Fibroblast of pulmonary artery (primary cell): ENCODE data around the gene TMEM174.

Experiments used
- DNase-seq: peaks from one replicate; pipeline ENCODE4 v3.0.0-alpha.2; 2010; ENCODE audit warnings: low read depth
- H3K4me3 ChIP-seq: replicated peaks from 2 replicates; pipeline ENCODE4 v1.5.1; 2011; ENCODE audit warnings: low read depth, mild to moderate bottlenecking, control low read depth, low read length, moderate library complexity
- TF ChIP-seq, protein P1 (sequence below): IDR thresholded peaks from 2 replicates; pipeline ENCODE4 v1.5.1; 2011; ENCODE audit warnings: mild to moderate bottlenecking, control low read depth, low read length, inconsistent platforms; ENCODE audit errors: missing control alignments

The TMEM174 gene

DNA sequence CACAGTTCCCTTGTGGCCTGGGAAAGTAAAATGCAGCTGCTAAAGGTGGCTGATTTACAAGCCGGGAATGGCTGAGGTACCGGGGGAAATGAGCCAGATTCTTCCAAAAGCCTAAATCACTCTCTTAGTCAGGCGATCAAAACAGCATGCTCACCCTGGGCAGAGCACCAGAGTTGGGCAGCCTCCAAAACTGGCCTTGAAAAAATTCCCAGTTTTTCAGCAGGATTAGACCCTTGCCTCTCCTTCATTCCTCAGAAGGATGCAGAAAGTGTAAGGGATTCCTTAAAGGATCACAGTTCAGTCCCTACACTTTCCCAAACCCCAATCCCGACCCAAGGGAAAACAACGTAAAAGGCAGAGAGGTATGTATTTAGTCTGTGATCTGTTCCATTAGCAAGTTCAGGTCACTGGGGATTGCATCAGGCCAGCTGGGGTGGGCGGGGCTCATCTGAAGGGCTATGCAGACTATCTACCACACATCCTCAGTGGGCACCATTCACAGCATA lies 16.9 kb downstream of the TMEM174 start:
- no peak overlapping the region for H3K4me3 ChIP-seq
- peak; percentile 18 for DNase-seq
- TF ChIP-seq, protein P1, sequence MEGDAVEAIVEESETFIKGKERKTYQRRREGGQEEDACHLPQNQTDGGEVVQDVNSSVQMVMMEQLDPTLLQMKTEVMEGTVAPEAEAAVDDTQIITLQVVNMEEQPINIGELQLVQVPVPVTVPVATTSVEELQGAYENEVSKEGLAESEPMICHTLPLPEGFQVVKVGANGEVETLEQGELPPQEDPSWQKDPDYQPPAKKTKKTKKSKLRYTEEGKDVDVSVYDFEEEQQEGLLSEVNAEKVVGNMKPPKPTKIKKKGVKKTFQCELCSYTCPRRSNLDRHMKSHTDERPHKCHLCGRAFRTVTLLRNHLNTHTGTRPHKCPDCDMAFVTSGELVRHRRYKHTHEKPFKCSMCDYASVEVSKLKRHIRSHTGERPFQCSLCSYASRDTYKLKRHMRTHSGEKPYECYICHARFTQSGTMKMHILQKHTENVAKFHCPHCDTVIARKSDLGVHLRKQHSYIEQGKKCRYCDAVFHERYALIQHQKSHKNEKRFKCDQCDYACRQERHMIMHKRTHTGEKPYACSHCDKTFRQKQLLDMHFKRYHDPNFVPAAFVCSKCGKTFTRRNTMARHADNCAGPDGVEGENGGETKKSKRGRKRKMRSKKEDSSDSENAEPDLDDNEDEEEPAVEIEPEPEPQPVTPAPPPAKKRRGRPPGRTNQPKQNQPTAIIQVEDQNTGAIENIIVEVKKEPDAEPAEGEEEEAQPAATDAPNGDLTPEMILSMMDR: no peak

DNA sequence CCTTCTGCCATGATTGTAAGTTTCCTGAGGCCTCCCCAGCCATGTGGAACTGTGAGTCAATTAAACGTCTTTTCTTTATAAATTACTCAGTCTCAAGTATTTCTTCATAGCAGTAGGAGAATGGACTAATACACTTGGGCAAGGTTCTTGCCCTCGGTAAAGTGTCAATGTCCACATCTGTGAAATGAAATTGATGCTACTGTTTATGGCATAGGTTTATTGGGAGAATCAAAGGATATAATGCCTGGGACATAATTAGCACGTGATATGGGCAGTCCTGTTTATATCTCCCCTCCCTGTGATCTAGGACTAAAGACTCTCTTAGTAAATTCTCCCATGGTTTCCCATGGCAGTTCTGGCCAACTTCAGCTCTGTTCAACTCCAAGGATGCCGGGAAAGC lies 19.4 kb downstream of the TMEM174 start:
- no peak for DNase-seq
- TF ChIP-seq, protein P1: no peak
- H3K4me3 ChIP-seq: no peak overlapping the region

DNA sequence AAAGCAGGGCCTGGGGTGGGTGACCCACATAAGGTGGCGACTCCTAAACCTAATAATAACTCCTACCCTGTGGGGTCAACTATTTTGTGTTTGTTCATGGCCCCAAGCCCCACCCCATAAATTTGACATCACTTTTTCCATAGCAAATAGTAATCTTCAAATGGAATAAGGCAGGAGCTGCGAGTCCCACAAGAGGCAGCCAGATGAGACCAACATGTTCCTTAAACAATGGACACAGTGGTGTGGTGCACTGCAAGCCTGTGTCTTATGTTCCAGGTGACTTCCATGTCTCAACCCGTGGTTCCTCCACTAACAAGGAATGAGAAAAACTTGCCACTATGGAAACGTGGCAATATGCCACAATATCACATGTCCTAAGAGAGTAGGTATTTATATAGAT lies 20.6 kb downstream of the TMEM174 start:
- no peak overlapping the region for H3K4me3 ChIP-seq
- TF ChIP-seq, protein P1: no peak
- no peak for DNase-seq

DNA sequence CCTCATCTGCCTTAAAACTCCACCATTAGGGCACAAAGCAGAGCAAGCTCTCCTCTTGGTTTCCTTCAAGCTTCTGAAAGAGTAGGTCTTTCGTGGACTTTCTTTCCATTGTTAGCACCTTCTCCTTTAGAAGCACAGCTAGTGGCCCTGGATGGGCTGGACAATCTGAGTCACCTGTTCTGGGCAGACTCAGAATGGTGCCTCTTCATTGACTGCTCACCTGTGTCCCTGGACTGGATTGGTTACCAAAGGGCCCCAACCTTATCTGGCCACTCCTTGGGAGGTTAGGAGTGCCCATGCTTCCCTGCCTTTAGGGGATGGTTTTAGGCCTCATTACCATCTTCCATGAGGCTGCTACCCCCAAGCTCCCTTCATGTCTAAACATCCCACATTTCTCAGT lies 23.2 kb downstream of the TMEM174 start:
- TF ChIP-seq, protein P1: no peak
- no peak overlapping the region for H3K4me3 ChIP-seq
- DNase-seq: no peak

DNA sequence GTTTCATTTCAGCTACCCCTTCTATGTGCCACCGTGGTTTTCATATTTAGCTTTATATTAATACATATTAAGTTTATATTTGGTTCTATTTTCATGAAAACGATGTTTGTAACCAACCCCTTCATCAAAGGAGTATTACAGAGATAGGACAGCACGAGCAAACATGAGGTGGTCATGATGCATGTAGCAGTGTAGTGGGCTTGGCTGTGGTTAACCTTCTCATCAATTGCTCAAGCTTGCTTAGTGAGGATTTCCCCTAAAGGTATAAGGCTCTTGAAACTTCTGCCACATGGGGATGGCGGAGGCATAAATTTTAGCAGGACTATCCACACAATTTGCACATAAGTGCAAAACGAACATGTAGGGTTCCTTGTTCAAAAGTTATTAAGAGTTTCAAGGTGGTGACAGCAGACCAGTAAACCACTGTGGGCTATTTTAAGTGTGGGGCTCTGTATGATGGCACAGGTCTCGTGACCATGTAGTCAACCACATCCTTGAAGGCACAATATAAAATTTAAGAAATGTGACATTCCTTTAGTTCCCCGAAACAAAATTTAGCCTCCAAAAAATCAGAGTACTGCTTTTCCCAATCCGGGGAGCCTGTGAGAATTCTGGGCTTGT lies 24.8 kb downstream of the TMEM174 start:
- no peak for DNase-seq
- H3K4me3 ChIP-seq: no peak overlapping the region
- TF ChIP-seq, protein P1: no peak

DNA sequence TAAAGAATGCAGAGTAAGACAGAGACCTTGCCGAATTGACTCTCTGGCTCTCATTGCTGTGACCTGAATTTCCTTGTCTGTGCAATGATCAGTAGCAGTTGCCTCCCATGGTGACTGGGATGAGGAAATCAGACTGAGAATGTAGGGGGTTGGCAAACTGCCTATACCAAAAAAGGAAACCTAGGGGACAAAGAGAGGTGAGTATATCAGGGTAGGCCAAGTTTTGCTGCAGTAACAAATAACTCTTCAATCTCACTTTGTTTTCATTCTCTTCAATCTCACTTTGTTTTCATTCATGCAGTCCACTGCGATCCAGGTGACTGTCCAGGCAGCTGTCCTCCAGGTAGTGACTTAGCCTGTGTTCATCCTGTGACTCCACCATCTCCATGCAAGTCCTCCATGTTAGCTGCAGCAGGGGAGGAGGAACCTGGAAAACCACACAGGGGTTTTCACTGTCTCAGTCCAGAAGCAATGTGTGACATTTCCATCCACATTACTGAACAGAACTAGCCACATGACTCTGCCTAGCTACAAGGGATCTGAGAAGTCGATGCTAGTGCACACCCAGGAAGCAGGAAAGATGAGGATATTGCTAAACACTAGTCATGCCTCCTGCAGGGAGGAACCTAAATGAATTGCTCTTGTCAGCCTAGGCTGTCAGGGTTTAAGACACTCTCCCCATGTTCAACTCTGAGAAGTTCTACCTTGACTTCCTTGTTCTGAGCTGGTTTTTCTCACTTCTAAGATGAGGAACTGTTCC lies 26.0 kb downstream of the TMEM174 start:
- TF ChIP-seq, protein P1: no peak
- DNase-seq: no peak
- H3K4me3 ChIP-seq: no peak overlapping the region

DNA sequence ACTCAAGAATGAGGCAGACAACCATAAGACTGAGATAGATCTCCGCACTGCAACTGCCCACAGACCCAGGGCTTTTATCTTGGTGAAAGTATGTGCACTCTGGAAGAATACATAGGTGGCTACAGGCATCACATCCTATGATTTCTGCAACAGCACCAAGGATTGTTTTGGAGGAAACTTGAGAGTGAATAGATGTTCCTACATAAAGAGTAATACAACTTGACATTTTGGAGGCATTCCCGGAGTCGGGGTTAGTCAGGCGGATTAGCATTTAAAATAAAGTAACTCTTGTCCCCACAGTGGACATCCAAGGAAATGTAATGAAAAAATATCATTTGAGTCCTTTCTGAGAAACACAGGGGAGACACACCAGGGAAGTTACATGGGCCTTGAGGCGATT lies 26.7 kb downstream of the TMEM174 start:
- no peak overlapping the region for H3K4me3 ChIP-seq
- DNase-seq: no peak
- TF ChIP-seq, protein P1: no peak
